CD14-positive monocyte (primary cell): ENCODE data around the gene PTAR1. TPM values are rescaled to one million over a fixed set of nuclear protein-coding genes. Genes with fewer than 3 reads are reported as not detected.

ENCODE experiments used
- DNase-seq, 3 donors: peaks; one replicate each; pipeline ENCODE4 v3.0.0-alpha.2; 2011 to 2022
- H2AFZ ChIP-seq: 2 replicates; pipeline ENCODE4 v1.6.0; 2012; ENCODE audit warnings: mild to moderate bottlenecking, low read depth, low read length, inconsistent platforms; ENCODE audit not compliant: insufficient read depth, poor library complexity, severe bottlenecking
- H3K27ac ChIP-seq, 2 donors: 1 replicate in 1 of 2; 2 replicates in 1 of 2; pipeline ENCODE4 v1.5.1; 2012 to 2013; ENCODE audit warnings: low read length in 2 of 2, control low read depth in 1 of 2, inconsistent platforms in 1 of 2, low read depth in 1 of 2, mild to moderate bottlenecking in 1 of 2
- H3K27me3 ChIP-seq, 2 donors: one replicate each; pipeline versions ENCODE4 v1.6.0 to v1.6.1; 2011 to 2013; ENCODE audit warnings: low read length in 2 of 2; ENCODE audit not compliant: control insufficient read depth in 2 of 2, insufficient read depth in 2 of 2
- H3K36me3 ChIP-seq, 2 donors: replicated peaks in 1 of 2; 1 replicate in 1 of 2; 2 replicates in 1 of 2; pipeline versions ENCODE4 v1.5.1 to v1.6.1; 2012 to 2013; ENCODE audit warnings: low read length in 2 of 2, control low read depth in 1 of 2, inconsistent platforms in 1 of 2, mild to moderate bottlenecking in 1 of 2; ENCODE audit not compliant: insufficient read depth in 2 of 2, control insufficient read depth in 1 of 2
- H3K4me1 ChIP-seq, 2 donors: 1 replicate in 1 of 2; 2 replicates in 1 of 2; pipeline versions ENCODE4 v1.5.1 to v1.6.1; 2012 to 2013; ENCODE audit warnings: low read length in 2 of 2, control low read depth in 1 of 2, inconsistent platforms in 1 of 2, mild to moderate bottlenecking in 1 of 2, moderate library complexity in 1 of 2; ENCODE audit not compliant: insufficient read depth in 2 of 2, control insufficient read depth in 1 of 2
- H3K4me2 ChIP-seq: replicated peaks from 2 replicates; pipeline ENCODE3; 2012; ENCODE audit warnings: low read length, moderate library complexity, mild to moderate bottlenecking; ENCODE audit not compliant: poor library complexity, severe bottlenecking; ENCODE audit errors: extremely low read depth
- H3K4me3 ChIP-seq, 3 experiments: fragments of 200-600 bp in 1 of 3; sonication (generic) in 1 of 3; replicated peaks in 1 of 3; 1 replicate in 2 of 3; 2 replicates in 1 of 3; pipeline ENCODE4 v1.5.1; 2011 to 2013; ENCODE audit warnings: low read length in 3 of 3, mild to moderate bottlenecking in 3 of 3, control low read depth in 2 of 3, low read depth in 2 of 3, inconsistent platforms in 1 of 3, moderate library complexity in 1 of 3
- H3K79me2 ChIP-seq: 2 replicates; pipeline ENCODE4 v1.6.0; 2012; ENCODE audit warnings: mild to moderate bottlenecking, control low read depth, inconsistent platforms, low read length, moderate library complexity; ENCODE audit not compliant: insufficient read depth
- H3K9ac ChIP-seq: 2 replicates; pipeline ENCODE4 v1.6.0; 2017; ENCODE audit warnings: low read length, mild to moderate bottlenecking; ENCODE audit not compliant: insufficient read depth, poor library complexity, severe bottlenecking
- H3K9me3 ChIP-seq, 2 donors: replicated peaks in 1 of 2; 1 replicate in 1 of 2; 2 replicates in 1 of 2; pipeline versions ENCODE4 v1.5.1 to v1.6.1; 2012 to 2013; ENCODE audit warnings: low read length in 2 of 2, control low read depth in 1 of 2; ENCODE audit not compliant: control insufficient read depth in 1 of 2, insufficient read depth in 1 of 2
- H4K20me1 ChIP-seq: 2 replicates; pipeline ENCODE4 v1.6.0; 2012; ENCODE audit warnings: mild to moderate bottlenecking, low read length, control low read depth, moderate library complexity; ENCODE audit not compliant: insufficient read depth
- H3K27ac Mint-ChIP-seq, 7 donors: one replicate each; pipeline ENCODE4 v1.8.0; 2020; ENCODE audit warnings: mild to moderate bottlenecking in 7 of 7, mixed read lengths in 7 of 7, moderate library complexity in 6 of 7, inconsistent platforms in 2 of 7
- H3K27me3 Mint-ChIP-seq, 3 donors: one replicate each; pipeline ENCODE4 v1.8.0; 2021 to 2022; ENCODE audit warnings: low read depth in 3 of 3, mild to moderate bottlenecking in 3 of 3, mixed read lengths in 3 of 3, moderate library complexity in 3 of 3, inconsistent platforms in 1 of 3
- H3K36me3 Mint-ChIP-seq, 2 donors: one replicate each; pipeline ENCODE4 v1.8.0; 2020; ENCODE audit warnings: mixed read lengths in 2 of 2, inconsistent platforms in 1 of 2, mild to moderate bottlenecking in 1 of 2
- H3K4me1 Mint-ChIP-seq: one replicate; pipeline ENCODE4 v1.8.0; 2020; ENCODE audit warnings: mild to moderate bottlenecking, mixed read lengths
- H3K4me3 Mint-ChIP-seq, 2 donors: one replicate each; pipeline ENCODE4 v1.8.0; 2020; ENCODE audit warnings: mild to moderate bottlenecking in 2 of 2, mixed read lengths in 2 of 2, moderate library complexity in 1 of 2
- H3K9me3 Mint-ChIP-seq, 7 donors: one replicate each; pipeline ENCODE4 v1.8.0; 2020 to 2022; ENCODE audit warnings: mixed read lengths in 7 of 7, mild to moderate bottlenecking in 6 of 7, moderate library complexity in 6 of 7, inconsistent platforms in 2 of 7
- WGBS: methylation state at CpG from one replicate; pipeline ENCODE4 v1.1.5; 2013; ENCODE audit warnings: missing lambda C conversion rate; ENCODE audit not compliant: insufficient coverage; 5-methylcytosine and 5-hydroxymethylcytosine counted together
- intact Hi-C, 2 donors: fragments of 100-400 bp; cut with micrococcal nuclease; formaldehyde crosslinking; loops; one replicate each; pipeline versions ENCODE4 v1.15.0 to v1.15.1; 2023
- polyA plus RNA-seq, 3 donors: library from polyadenylated mRNA; depleted of rRNA in 1 of 3; unstranded in 2 of 3; stranded (reverse) in 1 of 3; fragments of 300-500 nt in 2 of 3; fragments of >200 nt in 1 of 3; fragmentation: Illumina TruSeq in 2 of 3; gene quantifications; 1 replicate in 2 of 3; 2 replicates in 1 of 3; pipeline ENCODE4 v1.2.3, GENCODE V29; 2012 to 2021
- TF ChIP-seq, protein P1 (sequence below): fragments of 200-600 bp; IDR thresholded peaks from one replicate; pipeline ENCODE4 v1.8.0; 2022; ENCODE audit warnings: antibody characterized with exemption, mild to moderate bottlenecking

PTAR1 gene
- polyA plus RNA-seq, 3 donors: 12.3 to 24.6 (median 13.4) TPM

DNA sequence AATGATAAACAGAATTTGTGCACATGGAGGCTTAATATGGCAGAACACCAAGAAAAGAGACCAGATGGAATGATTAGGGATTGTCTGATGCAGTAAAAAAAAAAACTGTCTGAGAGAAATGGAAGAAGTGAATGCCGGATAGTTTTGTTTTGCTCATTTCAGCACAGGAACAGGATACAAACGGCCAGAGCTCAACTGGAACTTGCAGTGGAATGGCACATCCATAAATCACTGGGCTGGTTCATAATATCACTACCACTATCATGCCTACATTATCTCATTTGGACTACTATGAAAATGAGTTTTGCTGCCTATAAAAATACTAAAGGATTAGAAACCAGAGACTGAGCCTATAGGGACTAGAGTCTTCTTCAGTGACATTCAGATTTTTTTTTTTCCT, 9.7 kb downstream of the PTAR1 start:
- Mint-ChIP-seq H3K4me1 (peaks cover 18% of the 10 kb centered on the region), H3K27ac (peak overlapping the region in 2 of 7 donors; percentile 42 to 62), H3K27me3 (no peaks in the 10 kb centered on the region), H3K36me3 (peaks cover 37 to 40% of the 10 kb centered on the region in 2 donors), H3K4me3 (no peak overlapping the region), H3K9me3 (no peaks in the 10 kb centered on the region)
- H2AFZ ChIP-seq: no peak overlapping the region
- intact Hi-C loops: no loop called here
- no peaks in the 10 kb centered on the region for H3K9me3 ChIP-seq
- DNase-seq: no peak
- no peak overlapping the region for H3K4me3 ChIP-seq
- no peaks in the 10 kb centered on the region for H3K27me3 ChIP-seq
- H3K4me2 ChIP-seq: no peak overlapping the region
- peaks cover 67% of the 10 kb centered on the region for H3K79me2 ChIP-seq
- TF ChIP-seq, protein P1, sequence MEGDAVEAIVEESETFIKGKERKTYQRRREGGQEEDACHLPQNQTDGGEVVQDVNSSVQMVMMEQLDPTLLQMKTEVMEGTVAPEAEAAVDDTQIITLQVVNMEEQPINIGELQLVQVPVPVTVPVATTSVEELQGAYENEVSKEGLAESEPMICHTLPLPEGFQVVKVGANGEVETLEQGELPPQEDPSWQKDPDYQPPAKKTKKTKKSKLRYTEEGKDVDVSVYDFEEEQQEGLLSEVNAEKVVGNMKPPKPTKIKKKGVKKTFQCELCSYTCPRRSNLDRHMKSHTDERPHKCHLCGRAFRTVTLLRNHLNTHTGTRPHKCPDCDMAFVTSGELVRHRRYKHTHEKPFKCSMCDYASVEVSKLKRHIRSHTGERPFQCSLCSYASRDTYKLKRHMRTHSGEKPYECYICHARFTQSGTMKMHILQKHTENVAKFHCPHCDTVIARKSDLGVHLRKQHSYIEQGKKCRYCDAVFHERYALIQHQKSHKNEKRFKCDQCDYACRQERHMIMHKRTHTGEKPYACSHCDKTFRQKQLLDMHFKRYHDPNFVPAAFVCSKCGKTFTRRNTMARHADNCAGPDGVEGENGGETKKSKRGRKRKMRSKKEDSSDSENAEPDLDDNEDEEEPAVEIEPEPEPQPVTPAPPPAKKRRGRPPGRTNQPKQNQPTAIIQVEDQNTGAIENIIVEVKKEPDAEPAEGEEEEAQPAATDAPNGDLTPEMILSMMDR: no peak
- peaks cover 17 to 20% of the 10 kb centered on the region in 2 donors for H3K4me1 ChIP-seq
- no CpG with 5 or more reads among the region's 2 CpGs for WGBS
- no peak overlapping the region for H3K27ac ChIP-seq
- H3K36me3 ChIP-seq: peaks cover 19 to 49% of the 10 kb centered on the region in 2 donors
- peaks cover 43% of the 10 kb centered on the region for H4K20me1 ChIP-seq
- no peak overlapping the region for H3K9ac ChIP-seq

DNA sequence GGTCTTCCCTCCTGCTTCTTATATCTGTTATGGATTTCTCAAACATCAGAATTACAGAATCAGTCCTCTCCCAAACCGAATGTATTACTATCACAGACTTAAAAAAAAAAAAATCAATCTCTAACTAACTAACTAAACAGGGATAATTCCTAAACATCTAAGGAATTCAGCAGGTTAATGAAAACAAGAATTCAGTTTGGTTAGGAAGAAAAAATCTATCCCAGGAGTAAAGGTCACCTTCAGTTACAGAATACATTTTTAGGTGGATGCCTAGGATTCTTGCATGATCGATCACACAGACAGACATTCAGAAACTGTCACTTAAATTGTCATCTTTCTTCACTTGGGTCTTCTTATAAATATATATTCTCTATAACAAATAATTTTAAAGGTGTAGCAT, 11.5 kb downstream of the PTAR1 start:
- Mint-ChIP-seq H3K36me3 (peaks cover 37 to 51% of the 10 kb centered on the region in 2 donors), H3K4me1 (peaks cover 18% of the 10 kb centered on the region), H3K27me3 (no peaks in the 10 kb centered on the region), H3K27ac (peak overlapping the region in 1 of 7 donors; percentile 52), H3K9me3 (no peaks in the 10 kb centered on the region), H3K4me3 (no peak overlapping the region)
- H3K79me2 ChIP-seq: peaks cover 69% of the 10 kb centered on the region
- no peak for DNase-seq
- peak overlapping the region in 1 of 2 donors; percentile 33 for H3K27ac ChIP-seq
- no peaks in the 10 kb centered on the region for H3K9me3 ChIP-seq
- H3K9ac ChIP-seq: no peak overlapping the region
- no peak overlapping the region for H2AFZ ChIP-seq
- no peaks in the 10 kb centered on the region for H3K27me3 ChIP-seq
- no peak overlapping the region for H3K4me3 ChIP-seq
- H3K4me1 ChIP-seq: peaks cover 17 to 23% of the 10 kb centered on the region in 2 donors
- peaks cover 38% of the 10 kb centered on the region for H4K20me1 ChIP-seq
- no peak overlapping the region for H3K4me2 ChIP-seq
- WGBS: no CpG with 5 or more reads among the region's 2 CpGs
- peaks cover 19 to 56% of the 10 kb centered on the region in 2 donors for H3K36me3 ChIP-seq
- TF ChIP-seq, protein P1: no peak
- intact Hi-C loops: no loop called here
